ENCODE data around the gene RYR2. TPM values are rescaled to one million over a fixed set of nuclear protein-coding genes. Genes with fewer than 3 reads are reported as not detected.

Gene RYR2
- total RNA-seq, 1 experiment from 2014 or later, result 3.4 TPM

GRCh38 chr1:237509748-237510147, 467.8 kb downstream of the RYR2 start:
- Histone ChIP-seq H3K23me2 (ENCODE audit: insufficient read length, low read depth, low read length, poor library complexity, severe bottlenecking) (no peaks in the 10 kb centered on the region), H3K56ac (ENCODE audit: insufficient read length, low read depth, low read length) (no peak overlapping the region), H3K27ac (ENCODE audit: insufficient read length, low read depth, low read length) (no peak overlapping the region), H3K23ac (ENCODE audit: insufficient read length, low read depth, low read length) (no peak overlapping the region), H4K91ac (ENCODE audit: insufficient read length, low read depth, low read length) (no peak overlapping the region), H3K4me1 (ENCODE audit: insufficient read depth, low read length) (no peaks in the 10 kb centered on the region), H3K4ac (ENCODE audit: low read depth, low read length) (no peak overlapping the region), H3K79me2 (ENCODE audit: insufficient read depth, low read length) (no peaks in the 10 kb centered on the region), H3K4me2 (ENCODE audit: insufficient read depth, insufficient read length, low read length) (no peak overlapping the region), H2BK12ac (ENCODE audit: insufficient read length, low read depth, low read length) (no peak overlapping the region), H3K9me3 (ENCODE audit: control insufficient read depth, low read depth, low read length) (no peaks in the 10 kb centered on the region), H2BK5ac (ENCODE audit: insufficient read length, low read length) (peak overlapping the region; percentile 83), H2BK120ac (ENCODE audit: low read depth, low read length, poor library complexity, severe bottlenecking) (no peak overlapping the region), H4K20me1 (ENCODE audit: control insufficient read depth, insufficient read depth, insufficient read length) (no peaks in the 10 kb centered on the region), H3K79me1 (ENCODE audit: insufficient read depth, low read depth, low read length, poor library complexity, severe bottlenecking) (no peaks in the 10 kb centered on the region), H3K27me3 (ENCODE audit: insufficient read depth, low read length) (no peaks in the 10 kb centered on the region), H3K14ac (ENCODE audit: insufficient read depth, low read length) (peak overlapping the region; percentile 36; the same call in 1 of the 2 replicates), H2AK5ac (ENCODE audit: insufficient read length, low read length) (no peak overlapping the region), H2BK15ac (ENCODE audit: low read depth, low read length) (no peak overlapping the region), H3K9ac (ENCODE audit: extremely low read depth, insufficient read length, low read length) (no peak overlapping the region), H2AFZ (ENCODE audit: low read length) (no peak overlapping the region), H4K5ac (ENCODE audit: insufficient read length, low read depth, low read length) (no peak overlapping the region), H3K18ac (ENCODE audit: insufficient read length, low read depth, low read length) (no peak overlapping the region), H4K8ac (replicated peaks; ENCODE audit: insufficient read length, low read depth, low read length) (no peak overlapping the region), H2BK20ac (ENCODE audit: low read depth, low read length, poor library complexity, severe bottlenecking) (no peak overlapping the region), H3T11ph (ENCODE audit: low read length) (no peak overlapping the region)
- Mint-ChIP-seq H3K4me1 (no peaks in the 10 kb centered on the region), H3K9me3 (no peaks in the 10 kb centered on the region), H3K4me3 (no peak overlapping the region), H3K36me3 (ENCODE audit: insufficient read depth in 1 of 3, low read depth in 3 of 3) (no peaks in the 10 kb centered on the region; a peak in 1 of 7 replicates), H3K27me3 (ENCODE audit: low read depth) (no peaks in the 10 kb centered on the region), H3K27ac (no peak overlapping the region)
- WGBS (ENCODE audit: extremely low coverage, insufficient read length, low lambda C conversion rate), result no CpG with 5 or more reads among the region's 2 CpGs
- DNase-seq, result no peak
- TF ChIP-seq, protein P1, sequence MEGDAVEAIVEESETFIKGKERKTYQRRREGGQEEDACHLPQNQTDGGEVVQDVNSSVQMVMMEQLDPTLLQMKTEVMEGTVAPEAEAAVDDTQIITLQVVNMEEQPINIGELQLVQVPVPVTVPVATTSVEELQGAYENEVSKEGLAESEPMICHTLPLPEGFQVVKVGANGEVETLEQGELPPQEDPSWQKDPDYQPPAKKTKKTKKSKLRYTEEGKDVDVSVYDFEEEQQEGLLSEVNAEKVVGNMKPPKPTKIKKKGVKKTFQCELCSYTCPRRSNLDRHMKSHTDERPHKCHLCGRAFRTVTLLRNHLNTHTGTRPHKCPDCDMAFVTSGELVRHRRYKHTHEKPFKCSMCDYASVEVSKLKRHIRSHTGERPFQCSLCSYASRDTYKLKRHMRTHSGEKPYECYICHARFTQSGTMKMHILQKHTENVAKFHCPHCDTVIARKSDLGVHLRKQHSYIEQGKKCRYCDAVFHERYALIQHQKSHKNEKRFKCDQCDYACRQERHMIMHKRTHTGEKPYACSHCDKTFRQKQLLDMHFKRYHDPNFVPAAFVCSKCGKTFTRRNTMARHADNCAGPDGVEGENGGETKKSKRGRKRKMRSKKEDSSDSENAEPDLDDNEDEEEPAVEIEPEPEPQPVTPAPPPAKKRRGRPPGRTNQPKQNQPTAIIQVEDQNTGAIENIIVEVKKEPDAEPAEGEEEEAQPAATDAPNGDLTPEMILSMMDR (conservative IDR thresholded peaks at IDR 0.05), result no peak
